ENCODE results near the gene NUDT19.

DNA sequence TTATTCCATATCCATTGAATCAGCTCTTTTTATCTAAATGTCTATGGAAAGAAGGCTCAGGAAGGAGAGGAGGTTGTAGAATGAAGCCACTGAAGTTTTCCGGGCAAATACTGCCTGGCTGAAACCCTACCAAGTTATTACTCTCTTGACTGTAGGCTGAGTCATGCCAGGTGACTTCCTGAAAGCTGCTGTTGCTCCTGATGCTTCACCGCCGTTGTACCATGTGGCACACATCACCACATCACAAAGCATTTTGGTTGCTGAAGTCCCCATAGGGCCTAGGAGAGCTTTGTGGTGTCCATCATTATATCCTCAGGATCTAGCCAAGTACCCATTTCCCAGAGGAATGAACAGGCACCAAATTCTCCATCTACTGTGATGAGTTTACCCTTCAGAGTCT lies 16.8 kb downstream of the NUDT19 start:
- TF ChIP-seq, protein P1, sequence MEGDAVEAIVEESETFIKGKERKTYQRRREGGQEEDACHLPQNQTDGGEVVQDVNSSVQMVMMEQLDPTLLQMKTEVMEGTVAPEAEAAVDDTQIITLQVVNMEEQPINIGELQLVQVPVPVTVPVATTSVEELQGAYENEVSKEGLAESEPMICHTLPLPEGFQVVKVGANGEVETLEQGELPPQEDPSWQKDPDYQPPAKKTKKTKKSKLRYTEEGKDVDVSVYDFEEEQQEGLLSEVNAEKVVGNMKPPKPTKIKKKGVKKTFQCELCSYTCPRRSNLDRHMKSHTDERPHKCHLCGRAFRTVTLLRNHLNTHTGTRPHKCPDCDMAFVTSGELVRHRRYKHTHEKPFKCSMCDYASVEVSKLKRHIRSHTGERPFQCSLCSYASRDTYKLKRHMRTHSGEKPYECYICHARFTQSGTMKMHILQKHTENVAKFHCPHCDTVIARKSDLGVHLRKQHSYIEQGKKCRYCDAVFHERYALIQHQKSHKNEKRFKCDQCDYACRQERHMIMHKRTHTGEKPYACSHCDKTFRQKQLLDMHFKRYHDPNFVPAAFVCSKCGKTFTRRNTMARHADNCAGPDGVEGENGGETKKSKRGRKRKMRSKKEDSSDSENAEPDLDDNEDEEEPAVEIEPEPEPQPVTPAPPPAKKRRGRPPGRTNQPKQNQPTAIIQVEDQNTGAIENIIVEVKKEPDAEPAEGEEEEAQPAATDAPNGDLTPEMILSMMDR (IDR thresholded peaks at IDR 0.05) = no peak
- TF ChIP-seq POLR2A (IDR thresholded peaks at IDR 0.05) (no peak), POLR2AphosphoS5 (IDR thresholded peaks at IDR 0.05) (no peak), EP300 (IDR thresholded peaks at IDR 0.05) (no peak)

Data from suprapubic skin (tissue), 4 donors.